CD8-positive, alpha-beta memory T cell (primary cell): ENCODE measurements around the gene LRP8. TPM values are rescaled to one million over a fixed set of nuclear protein-coding genes. Genes with fewer than 3 reads are reported as not detected.

Experiments used
- CTCF ChIA-PET: fragments of 350-600 bp; sonication (Branson Sonifier 250); formaldehyde crosslinking; loops from one replicate; lab custom pipeline; 2021; ENCODE audit warnings: antibody characterized with exemption; lab: Charles Lee
- POLR2A ChIA-PET: fragments of 350-600 bp; sonication (Branson Sonifier 250); formaldehyde crosslinking; loops from one replicate; lab custom pipeline; 2021; ENCODE audit warnings: antibody characterized with exemption; lab: Charles Lee
- DNase-seq, 5 donors: peaks; one replicate each; pipeline versions ENCODE4 v3.0.0 to v3.0.0-alpha.2; 2020 to 2022; ENCODE audit warnings: mixed read lengths in 1 of 5
- H3K27ac ChIP-seq: one replicate; pipeline ENCODE4 v1.7.0; 2013; ENCODE audit warnings: low read depth, mild to moderate bottlenecking, low read length, moderate library complexity
- H3K27me3 ChIP-seq: 2 replicates; pipeline ENCODE4 v1.7.0; 2013; ENCODE audit warnings: low read length, mild to moderate bottlenecking; ENCODE audit not compliant: insufficient read depth, poor library complexity, severe bottlenecking
- H3K36me3 ChIP-seq: 2 replicates; pipeline ENCODE4 v1.7.0; 2013; ENCODE audit warnings: mild to moderate bottlenecking, low read length, moderate library complexity; ENCODE audit not compliant: insufficient read depth
- H3K4me1 ChIP-seq: 2 replicates; pipeline ENCODE4 v1.7.0; 2013; ENCODE audit warnings: mild to moderate bottlenecking, low read length, moderate library complexity; ENCODE audit not compliant: insufficient read depth
- H3K4me3 ChIP-seq: 2 replicates; pipeline ENCODE4 v1.7.0; 2013; ENCODE audit warnings: mild to moderate bottlenecking, low read length
- H3K9me3 ChIP-seq: 2 replicates; pipeline ENCODE4 v1.7.0; 2013; ENCODE audit warnings: mild to moderate bottlenecking, low read length
- H3K27ac Mint-ChIP-seq, 8 donors: one replicate each; pipeline ENCODE4 v1.8.0; 2020 to 2021; ENCODE audit warnings: mixed read lengths in 8 of 8, mild to moderate bottlenecking in 6 of 8, inconsistent platforms in 3 of 8, moderate library complexity in 3 of 8
- H3K27me3 Mint-ChIP-seq, 2 donors: one replicate each; pipeline ENCODE4 v1.8.0; 2020 to 2021; ENCODE audit warnings: mixed read lengths in 2 of 2, mild to moderate bottlenecking in 1 of 2, moderate library complexity in 1 of 2
- H3K36me3 Mint-ChIP-seq, 3 donors: one replicate each; pipeline ENCODE4 v1.8.0; 2020 to 2021; ENCODE audit warnings: mixed read lengths in 3 of 3, inconsistent platforms in 1 of 3, mild to moderate bottlenecking in 1 of 3
- H3K4me1 Mint-ChIP-seq, 3 donors: one replicate each; pipeline ENCODE4 v1.8.0; 2020 to 2021; ENCODE audit warnings: mixed read lengths in 3 of 3, inconsistent platforms in 1 of 3, mild to moderate bottlenecking in 1 of 3
- H3K4me3 Mint-ChIP-seq, 7 donors: one replicate each; pipeline ENCODE4 v1.8.0; 2020 to 2021; ENCODE audit warnings: mixed read lengths in 7 of 7, mild to moderate bottlenecking in 6 of 7, moderate library complexity in 4 of 7, inconsistent platforms in 2 of 7
- H3K9me3 Mint-ChIP-seq, 5 donors: one replicate each; pipeline ENCODE4 v1.8.0; 2020 to 2022; ENCODE audit warnings: mixed read lengths in 5 of 5, mild to moderate bottlenecking in 3 of 5, moderate library complexity in 2 of 5, inconsistent platforms in 1 of 5
- polyA plus RNA-seq: library from polyadenylated mRNA; unstranded; fragments of 300-500 nt; fragmentation: Illumina TruSeq; gene quantifications from one replicate; pipeline ENCODE4 v1.2.3, GENCODE V29; 2021
- total RNA-seq, 2 experiments: library from RNA; stranded (reverse); gene quantifications; one replicate each; pipeline ENCODE4 v1.2.3, GENCODE V29; 2021

Gene LRP8
- total and polyA plus RNA-seq, 3 experiments from 2014 or later, result 2.7 to 49.7 (median 48.7) TPM

DNA sequence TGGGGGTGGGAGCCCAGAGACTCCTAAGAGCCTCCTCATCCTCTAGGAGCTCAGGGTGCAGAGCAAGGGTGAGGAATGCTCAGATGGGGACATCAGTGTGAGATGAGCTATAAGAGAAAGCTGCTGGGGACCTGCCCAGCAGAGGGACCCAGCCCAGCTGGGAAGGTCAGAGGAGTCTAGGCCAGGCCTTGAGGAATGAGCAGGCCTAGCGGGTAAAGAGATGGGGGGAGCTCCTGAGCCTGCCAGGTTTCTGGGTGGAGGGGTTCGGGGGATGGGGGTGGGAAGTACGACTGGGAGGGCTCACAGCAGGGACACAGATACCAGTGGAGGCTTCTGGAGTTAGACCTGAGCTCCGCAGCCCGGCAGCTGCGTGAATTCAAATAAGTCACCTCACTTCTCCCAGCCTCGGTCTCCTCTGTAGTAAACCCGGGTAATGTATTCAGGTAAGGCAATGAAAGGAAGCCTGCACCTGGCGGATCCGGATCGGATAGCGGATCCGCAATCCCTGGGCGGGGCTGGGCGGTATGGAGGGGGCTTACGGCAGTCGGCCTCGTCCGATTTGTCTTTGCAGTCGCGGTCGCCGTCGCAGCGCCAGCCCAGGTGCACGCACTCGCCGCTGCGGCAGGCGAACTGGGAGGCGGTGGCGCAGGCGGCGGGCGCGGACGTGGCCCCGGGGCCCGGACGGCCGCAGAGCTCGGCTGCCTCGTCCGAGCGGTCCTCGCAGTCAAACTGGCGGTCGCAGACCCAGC, 51.5 kb downstream of the LRP8 start:
- ChIA-PET POLR2A (no interaction called here), CTCF (interaction anchor here (1.3 to 2.1 kb wide), 2 partner anchors 40 to 117 kb away, joined by 3 to 8 read pairs; no protein-coding TSS in a partner anchor)
- Histone ChIP-seq H3K9me3 (no peaks in the 10 kb centered on the region), H3K4me3 (no peak overlapping the region), H3K27ac (no peak overlapping the region), H3K27me3 (no peaks in the 10 kb centered on the region), H3K4me1 (peaks cover 4% of the 10 kb centered on the region), H3K36me3 (no peaks in the 10 kb centered on the region)
- Mint-ChIP-seq H3K9me3 (no peaks in the 10 kb centered on the region), H3K27ac (no peak overlapping the region), H3K27me3 (no peaks in the 10 kb centered on the region), H3K36me3 (peaks cover 0 to 30% (median 0%) of the 10 kb centered on the region in 3 donors), H3K4me3 (no peak overlapping the region), H3K4me1 (peaks cover 2 to 5% (median 5%) of the 10 kb centered on the region in 3 donors)
- DNase-seq, result no peak

DNA sequence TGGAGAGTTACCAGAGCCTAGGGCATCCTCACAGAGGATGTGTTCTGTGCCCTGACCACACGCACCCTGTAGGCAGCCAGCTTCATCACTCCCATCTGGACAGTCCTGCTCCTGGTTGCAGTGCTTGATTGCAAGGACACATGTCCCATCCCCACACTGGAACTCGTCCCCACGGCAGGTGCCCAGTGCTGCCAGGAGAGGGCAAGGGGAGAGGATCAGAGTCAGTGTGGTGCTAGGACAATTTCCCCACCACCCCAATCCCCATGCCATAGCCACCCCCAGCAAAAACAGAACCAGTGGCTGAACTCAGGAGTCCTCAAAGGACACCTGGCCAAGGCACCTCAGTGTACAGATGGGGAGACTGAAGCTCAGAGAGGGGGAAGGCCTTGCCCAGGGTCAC, 52.3 kb downstream of the LRP8 start:
- Histone ChIP-seq H3K27me3 (no peaks in the 10 kb centered on the region), H3K4me3 (no peak overlapping the region), H3K27ac (no peak overlapping the region), H3K9me3 (no peaks in the 10 kb centered on the region), H3K4me1 (peaks cover 4% of the 10 kb centered on the region), H3K36me3 (no peaks in the 10 kb centered on the region)
- ChIA-PET CTCF (interaction anchor here (2.1 kb wide), 1 partner anchor 118 kb away, joined by 8 read pairs; no protein-coding TSS in a partner anchor), POLR2A (no interaction called here)
- DNase-seq, result no peak
- Mint-ChIP-seq H3K27me3 (no peaks in the 10 kb centered on the region), H3K4me1 (peaks cover 2 to 5% (median 5%) of the 10 kb centered on the region in 3 donors), H3K27ac (peak overlapping the region in 1 of 8 donors; percentile 61), H3K9me3 (no peaks in the 10 kb centered on the region), H3K4me3 (no peak overlapping the region), H3K36me3 (peaks cover 0 to 27% (median 0%) of the 10 kb centered on the region in 3 donors)

DNA sequence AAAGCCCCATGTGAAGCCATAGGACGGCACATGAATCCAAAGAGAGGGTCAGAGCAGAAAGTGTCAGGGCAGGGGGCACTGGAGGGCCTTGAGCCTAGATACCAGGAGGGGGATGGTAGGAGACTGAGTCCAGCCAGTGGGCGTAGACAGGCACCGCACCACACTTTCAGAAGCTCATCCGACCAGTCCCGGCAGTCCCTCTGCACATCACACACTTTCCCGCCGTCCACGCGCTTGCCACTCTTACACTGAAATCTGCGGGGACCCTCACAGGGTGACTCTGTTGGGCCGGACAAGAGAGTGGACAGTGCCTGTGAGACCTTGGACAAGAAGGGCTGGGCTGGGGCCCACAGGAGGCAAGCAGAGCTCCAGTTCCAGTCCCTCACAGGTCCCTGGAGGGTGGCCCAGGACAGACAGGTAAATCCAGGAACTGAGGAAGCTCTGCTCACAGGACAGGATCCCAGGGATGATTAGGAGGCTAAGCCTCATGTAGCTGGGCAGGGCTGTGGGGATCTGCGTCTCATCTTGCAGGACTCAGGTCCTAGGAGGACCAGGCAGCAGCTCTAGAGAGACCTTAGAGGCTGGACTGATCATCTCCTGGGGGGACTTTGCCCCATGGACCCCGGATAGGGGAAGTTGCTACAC, 53.2 kb downstream of the LRP8 start:
- Histone ChIP-seq H3K36me3 (no peaks in the 10 kb centered on the region), H3K4me1 (peaks cover 4% of the 10 kb centered on the region), H3K27ac (no peak overlapping the region), H3K9me3 (no peaks in the 10 kb centered on the region), H3K4me3 (no peak overlapping the region), H3K27me3 (no peaks in the 10 kb centered on the region)
- Mint-ChIP-seq H3K9me3 (no peaks in the 10 kb centered on the region), H3K4me3 (no peak overlapping the region), H3K27ac (peak overlapping the region in 1 of 8 donors; percentile 63), H3K36me3 (peaks cover 0 to 20% (median 2%) of the 10 kb centered on the region in 3 donors), H3K27me3 (no peaks in the 10 kb centered on the region), H3K4me1 (peaks cover 2 to 5% (median 5%) of the 10 kb centered on the region in 3 donors)
- no peak for DNase-seq
- CTCF ChIA-PET, result interaction anchor here (2.1 kb wide), 1 partner anchor 119 kb away, joined by 8 read pairs; no protein-coding TSS in a partner anchor
- POLR2A ChIA-PET, result no interaction called here

DNA sequence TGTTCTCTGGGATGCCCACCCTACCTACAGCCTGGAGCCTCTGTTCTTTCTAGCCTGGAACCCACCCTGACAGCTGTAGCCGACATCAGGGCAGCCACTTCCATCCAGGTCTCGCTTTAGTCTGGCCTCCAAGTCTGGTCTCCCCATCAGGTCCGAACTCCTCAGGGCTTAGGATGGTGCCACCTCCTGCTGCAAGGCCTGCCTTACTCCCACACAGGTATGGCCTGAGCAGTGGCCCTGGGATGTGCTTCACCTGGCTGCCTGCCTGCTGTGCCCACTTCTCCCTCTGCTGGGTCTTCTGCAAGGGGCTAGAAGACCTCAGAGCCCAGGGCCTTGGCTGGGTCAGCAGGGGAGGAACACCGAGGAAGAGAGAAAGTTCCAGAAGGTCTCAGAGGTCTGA, 53.8 kb downstream of the LRP8 start:
- no peak overlapping the region for H3K4me3 ChIP-seq
- no peaks in the 10 kb centered on the region for H3K36me3 ChIP-seq
- no peaks in the 10 kb centered on the region for H3K27me3 ChIP-seq
- peaks cover 4% of the 10 kb centered on the region for H3K4me1 ChIP-seq
- H3K9me3 ChIP-seq, result no peaks in the 10 kb centered on the region
- Mint-ChIP-seq H3K9me3 (no peaks in the 10 kb centered on the region), H3K4me3 (no peak overlapping the region), H3K27me3 (no peaks in the 10 kb centered on the region), H3K27ac (no peak overlapping the region), H3K4me1 (peaks cover 2 to 5% (median 5%) of the 10 kb centered on the region in 3 donors), H3K36me3 (peaks cover 0 to 20% (median 2%) of the 10 kb centered on the region in 3 donors)
- no peak for DNase-seq
- POLR2A ChIA-PET, result no interaction called here
- CTCF ChIA-PET, result no interaction called here
- H3K27ac ChIP-seq, result no peak overlapping the region

DNA sequence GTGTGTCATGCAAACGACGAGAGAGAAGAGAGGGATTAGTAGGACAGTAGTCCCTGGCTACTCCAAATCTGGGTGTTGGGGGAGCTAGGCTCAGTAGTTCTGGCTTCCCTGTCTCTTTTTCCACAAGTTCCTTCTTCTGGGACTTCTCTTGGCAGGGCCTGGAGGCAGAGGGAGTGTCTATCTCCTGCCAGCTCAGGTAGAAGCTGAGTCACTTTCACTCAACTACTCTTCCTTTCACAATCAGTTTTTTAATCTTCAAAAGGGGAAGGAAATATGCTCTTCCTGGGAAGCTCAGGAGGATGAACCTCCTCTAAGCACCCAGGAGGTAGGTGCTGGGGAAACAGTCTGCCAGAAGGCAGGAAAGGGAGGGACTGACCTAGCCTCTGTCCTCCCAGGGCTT, 54.3 kb downstream of the LRP8 start:
- POLR2A ChIA-PET, result no interaction called here
- Histone ChIP-seq H3K4me1 (peaks cover 4% of the 10 kb centered on the region), H3K4me3 (no peak overlapping the region), H3K9me3 (no peaks in the 10 kb centered on the region), H3K36me3 (no peaks in the 10 kb centered on the region), H3K27ac (no peak overlapping the region), H3K27me3 (no peaks in the 10 kb centered on the region)
- peaks cover 2 to 5% (median 5%) of the 10 kb centered on the region in 3 donors for H3K4me1 Mint-ChIP-seq
- DNase-seq, result no peak
- CTCF ChIA-PET, result no interaction called here
- no peak overlapping the region for H3K27ac Mint-ChIP-seq
- no peaks in the 10 kb centered on the region for H3K9me3 Mint-ChIP-seq
- no peak overlapping the region for H3K4me3 Mint-ChIP-seq
- peaks cover 0 to 21% (median 2%) of the 10 kb centered on the region in 3 donors for H3K36me3 Mint-ChIP-seq
- H3K27me3 Mint-ChIP-seq, result no peaks in the 10 kb centered on the region

DNA sequence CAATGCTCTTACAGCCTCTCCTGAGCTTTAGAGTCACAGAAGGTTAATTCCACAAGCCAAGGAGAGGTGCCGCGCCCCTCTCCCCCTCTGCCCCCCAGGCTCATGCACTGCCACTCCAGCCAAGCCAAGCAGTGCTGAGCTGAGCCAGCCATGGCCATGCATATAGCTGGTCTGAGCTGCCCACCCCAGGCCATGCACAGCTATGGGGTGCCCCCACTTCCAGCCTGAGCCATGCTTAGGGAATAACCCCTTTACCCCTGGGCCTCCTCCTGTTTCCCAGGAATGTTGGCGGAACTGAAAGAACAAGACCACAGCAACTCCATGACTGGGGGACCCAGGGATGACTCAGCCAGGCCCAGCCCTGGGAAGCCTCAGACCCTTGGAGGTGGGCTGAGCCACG, 55.5 kb downstream of the LRP8 start:
- Histone ChIP-seq H3K27ac (no peak overlapping the region), H3K4me1 (no peaks in the 10 kb centered on the region), H3K36me3 (no peaks in the 10 kb centered on the region), H3K4me3 (no peak overlapping the region), H3K9me3 (no peaks in the 10 kb centered on the region), H3K27me3 (no peaks in the 10 kb centered on the region)
- Mint-ChIP-seq H3K36me3 (peaks cover 0 to 21% (median 2%) of the 10 kb centered on the region in 3 donors), H3K4me1 (no peaks in the 10 kb centered on the region), H3K27ac (peak overlapping the region in 1 of 8 donors; percentile 17), H3K27me3 (no peaks in the 10 kb centered on the region), H3K4me3 (no peak overlapping the region), H3K9me3 (no peaks in the 10 kb centered on the region)
- DNase-seq, result no peak
- ChIA-PET POLR2A (no interaction called here), CTCF (no interaction called here)

DNA sequence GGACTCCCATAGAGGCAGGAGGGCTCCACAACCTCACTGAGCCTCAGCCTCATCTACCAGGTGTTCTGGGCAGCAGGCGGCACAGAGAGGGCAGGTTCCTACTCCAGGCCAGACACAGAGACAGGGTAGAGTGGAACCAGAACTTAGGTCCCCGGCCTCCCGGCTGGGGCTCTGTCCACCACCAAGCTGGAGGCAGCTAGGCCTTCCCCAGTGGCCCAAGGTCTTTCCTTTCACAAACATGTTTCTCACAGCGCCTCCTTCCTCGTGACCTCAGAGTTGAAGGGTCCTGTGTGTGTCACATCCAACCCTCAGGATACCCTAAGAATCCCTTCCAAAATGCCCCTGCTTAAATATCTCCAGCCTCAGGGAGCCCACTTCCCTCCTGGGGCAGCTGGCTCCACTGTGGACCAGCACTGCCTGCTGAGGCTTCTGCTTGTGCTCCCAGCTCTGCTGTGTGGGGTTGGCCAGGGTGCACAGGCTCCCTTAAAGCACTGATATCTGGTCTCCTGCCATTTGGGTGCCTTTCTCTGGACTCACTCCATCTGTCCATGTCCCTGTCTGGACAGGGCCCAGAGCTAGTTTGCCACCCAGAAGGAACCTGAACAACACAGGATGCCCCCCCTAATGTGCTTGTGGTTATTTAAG, 56.3 kb downstream of the LRP8 start:
- Histone ChIP-seq H3K27ac (no peak overlapping the region), H3K4me3 (no peak overlapping the region), H3K4me1 (no peaks in the 10 kb centered on the region), H3K27me3 (no peaks in the 10 kb centered on the region), H3K9me3 (no peaks in the 10 kb centered on the region), H3K36me3 (no peaks in the 10 kb centered on the region)
- Mint-ChIP-seq H3K4me1 (no peaks in the 10 kb centered on the region), H3K4me3 (no peak overlapping the region), H3K9me3 (no peaks in the 10 kb centered on the region), H3K36me3 (peaks cover 0 to 23% (median 2%) of the 10 kb centered on the region in 3 donors), H3K27me3 (no peaks in the 10 kb centered on the region), H3K27ac (peak overlapping the region in 1 of 8 donors; percentile 17)
- CTCF ChIA-PET, result no interaction called here
- POLR2A ChIA-PET, result no interaction called here
- no peak for DNase-seq

DNA sequence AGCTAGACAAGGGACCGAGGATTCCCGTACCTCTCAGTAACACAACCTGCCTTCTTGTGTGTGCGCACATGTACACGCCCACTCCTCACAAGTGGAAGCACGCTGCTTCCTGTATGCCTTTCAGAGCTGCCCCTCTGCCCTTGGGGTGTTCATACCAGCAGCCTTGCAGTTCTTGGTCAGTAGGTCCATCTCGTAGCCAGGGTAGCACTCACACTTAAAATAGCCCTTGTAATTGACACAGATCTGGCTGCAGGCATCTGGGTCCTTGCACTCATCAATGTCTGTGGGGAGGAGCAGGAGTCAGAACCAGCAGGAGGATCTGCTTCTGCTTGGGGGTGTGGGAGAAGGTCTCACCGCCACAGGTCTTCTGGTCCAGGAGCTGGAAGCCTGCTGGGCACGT, 57.0 kb downstream of the LRP8 start:
- POLR2A ChIA-PET, result no interaction called here
- no peaks in the 10 kb centered on the region for H3K36me3 ChIP-seq

More for the DNA sequence above, 57.0 kb downstream of the LRP8 start:
- H3K27ac ChIP-seq, result no peak overlapping the region
- no peak overlapping the region for H3K4me3 ChIP-seq
- no peak for DNase-seq
- Mint-ChIP-seq H3K4me3 (no peak overlapping the region), H3K27me3 (no peaks in the 10 kb centered on the region), H3K9me3 (no peaks in the 10 kb centered on the region), H3K36me3 (peaks cover 0 to 26% (median 2%) of the 10 kb centered on the region in 3 donors), H3K4me1 (no peaks in the 10 kb centered on the region), H3K27ac (no peak overlapping the region)
- H3K4me1 ChIP-seq, result no peaks in the 10 kb centered on the region
- H3K9me3 ChIP-seq, result no peaks in the 10 kb centered on the region
- H3K27me3 ChIP-seq, result no peaks in the 10 kb centered on the region
- CTCF ChIA-PET, result no interaction called here
